ENCODE data around the gene MANBA. TPM values are rescaled to one million over a fixed set of nuclear protein-coding genes. Genes with fewer than 3 reads are reported as not detected.

Gene MANBA
- total RNA-seq, 1 donor from 2014 or later: 27.7 TPM

DNA sequence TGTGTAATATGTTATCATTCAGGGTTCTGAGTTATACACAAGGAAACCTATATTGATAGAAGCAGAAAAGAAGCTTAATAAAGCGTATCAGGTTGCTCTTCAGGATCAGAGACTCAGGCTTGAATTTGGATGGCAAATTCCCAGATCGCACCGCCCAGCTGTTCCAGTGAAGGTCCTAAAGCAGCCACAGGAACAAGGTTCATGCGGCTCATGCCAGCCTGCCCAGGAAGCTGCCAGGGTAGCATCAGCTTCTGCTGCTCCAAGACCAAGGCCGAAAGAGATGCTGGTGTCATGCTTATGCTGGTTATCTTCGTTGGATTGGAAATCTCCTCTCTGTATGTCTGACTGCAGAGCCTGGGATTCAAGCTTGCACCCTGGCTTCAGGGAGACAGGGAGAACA is 127.7 kb downstream of the MANBA start:
- H3K27ac ChIP-seq (ENCODE audit: low read depth, low read length): no peak overlapping the region
- H3K9me3 ChIP-seq (ENCODE audit: control insufficient read depth in 3 of 3, low read length in 3 of 3): no peaks in the 10 kb centered on the region
- H3K36me3 ChIP-seq (ENCODE audit: control insufficient read depth in 3 of 3, insufficient read depth in 3 of 3, low read length in 3 of 3): peaks cover 7 to 19% (median 19%) of the 10 kb centered on the region in 3 donors
- H3K4me3 ChIP-seq (ENCODE audit: low read length in 3 of 3): no peak overlapping the region
- no peak overlapping the region for H3K9ac ChIP-seq (ENCODE audit: low read depth in 1 of 3, low read length in 3 of 3)
- H3K27me3 ChIP-seq (ENCODE audit: control insufficient read depth in 3 of 3, insufficient read depth in 3 of 3, low read length in 3 of 3): no peaks in the 10 kb centered on the region
- no peaks in the 10 kb centered on the region for H3K4me1 ChIP-seq (ENCODE audit: control insufficient read depth in 3 of 3, insufficient read depth in 3 of 3, low read length in 3 of 3)

DNA sequence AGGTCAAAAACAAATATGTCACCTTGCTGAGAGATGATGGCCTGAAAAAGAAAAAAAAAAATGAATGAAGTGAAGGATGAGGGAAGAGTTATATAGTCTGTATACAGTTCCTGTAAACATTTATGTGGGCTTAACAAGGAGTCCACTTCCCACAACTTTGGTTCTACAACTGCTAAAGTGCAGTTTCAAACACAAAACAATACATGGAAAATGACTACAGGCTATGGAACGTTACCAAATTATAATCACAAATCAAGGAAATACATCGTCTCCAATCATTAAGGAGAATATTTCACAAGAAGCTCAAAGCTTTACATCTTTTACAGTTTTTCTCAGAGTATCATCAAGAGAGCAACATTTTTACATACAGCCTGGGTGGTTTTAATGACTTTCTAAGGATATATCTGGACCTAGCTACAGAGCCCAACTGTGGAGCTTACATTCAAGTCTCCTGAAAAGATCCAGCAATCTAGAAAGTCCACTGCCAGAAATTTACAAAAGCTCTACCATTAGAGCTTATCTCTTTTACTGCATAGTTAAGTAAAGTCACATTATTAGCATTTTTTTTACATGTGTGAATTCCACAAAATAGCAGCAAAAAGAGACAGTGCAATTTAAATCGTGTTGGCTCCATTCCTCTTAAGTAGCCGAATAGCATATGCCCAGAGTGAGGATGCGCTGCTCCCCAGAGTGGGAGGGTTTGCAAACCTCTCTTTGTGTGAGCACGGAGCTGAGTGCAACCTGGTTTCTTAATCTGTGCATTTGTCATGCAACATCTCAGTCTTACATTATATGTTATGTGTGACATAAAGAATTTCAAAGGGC is 128.3 kb downstream of the MANBA start:
- Histone ChIP-seq H3K9ac (ENCODE audit: low read depth in 1 of 3, low read length in 3 of 3) (no peak overlapping the region), H3K4me3 (ENCODE audit: low read length in 3 of 3) (no peak overlapping the region), H3K4me1 (ENCODE audit: control insufficient read depth in 3 of 3, insufficient read depth in 3 of 3, low read length in 3 of 3) (no peaks in the 10 kb centered on the region), H3K27ac (ENCODE audit: low read depth, low read length) (no peak overlapping the region), H3K27me3 (ENCODE audit: control insufficient read depth in 3 of 3, insufficient read depth in 3 of 3, low read length in 3 of 3) (no peaks in the 10 kb centered on the region), H3K9me3 (ENCODE audit: control insufficient read depth in 3 of 3, low read length in 3 of 3) (no peaks in the 10 kb centered on the region), H3K36me3 (ENCODE audit: control insufficient read depth in 3 of 3, insufficient read depth in 3 of 3, low read length in 3 of 3) (peaks cover 7 to 19% (median 16%) of the 10 kb centered on the region in 3 donors)

DNA sequence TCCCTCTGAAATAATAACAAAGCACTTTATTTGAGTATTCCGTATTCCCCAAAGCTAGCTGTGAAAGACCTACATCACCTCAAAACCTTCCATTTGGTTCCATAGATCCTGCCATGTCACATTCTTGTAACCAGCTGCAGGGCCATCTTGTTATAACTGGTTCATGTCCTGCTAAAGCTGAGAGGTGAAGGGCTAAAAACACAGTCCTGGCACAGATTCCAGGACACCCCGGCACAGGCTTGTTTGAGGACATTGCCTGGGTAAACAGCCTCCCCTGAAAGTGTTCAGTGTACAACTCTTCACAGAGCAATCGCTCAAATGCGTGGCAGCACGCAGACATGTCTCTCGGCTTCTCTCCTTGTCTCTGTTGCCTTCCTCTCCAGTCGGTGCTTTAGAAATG is 129.2 kb downstream of the MANBA start:
- no peak overlapping the region for H3K27ac ChIP-seq (ENCODE audit: low read depth, low read length)
- H3K9ac ChIP-seq (ENCODE audit: low read depth in 1 of 3, low read length in 3 of 3): no peak overlapping the region

DNA sequence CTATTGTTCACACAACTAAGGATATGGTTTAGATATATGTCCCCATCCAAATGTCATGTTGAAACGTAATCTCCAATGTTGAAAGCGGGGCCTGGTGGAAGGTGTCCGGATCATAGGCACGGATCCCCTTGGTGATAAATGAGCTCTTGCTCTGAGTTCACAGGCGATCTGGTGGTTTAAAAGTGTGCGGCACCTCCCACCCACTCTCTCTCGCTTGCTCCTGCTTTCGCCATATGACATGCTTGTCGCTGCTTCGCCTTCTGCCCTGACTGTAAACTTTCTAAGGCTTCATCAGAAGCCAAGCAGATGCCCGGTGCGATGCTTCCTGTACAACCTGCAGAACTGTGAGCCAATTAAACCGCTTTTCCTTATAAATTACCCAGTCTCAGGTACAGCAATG is 131.1 kb downstream of the MANBA start:
- Histone ChIP-seq H3K4me3 (ENCODE audit: low read length in 3 of 3) (no peak overlapping the region), H3K9me3 (ENCODE audit: control insufficient read depth in 3 of 3, low read length in 3 of 3) (no peaks in the 10 kb centered on the region), H3K36me3 (ENCODE audit: control insufficient read depth in 3 of 3, insufficient read depth in 3 of 3, low read length in 3 of 3) (peaks cover 5 to 11% (median 10%) of the 10 kb centered on the region in 3 donors), H3K9ac (ENCODE audit: low read depth in 1 of 3, low read length in 3 of 3) (no peak overlapping the region), H3K27ac (ENCODE audit: low read depth, low read length) (no peak overlapping the region), H3K4me1 (ENCODE audit: control insufficient read depth in 3 of 3, insufficient read depth in 3 of 3, low read length in 3 of 3) (no peaks in the 10 kb centered on the region), H3K27me3 (ENCODE audit: control insufficient read depth in 3 of 3, insufficient read depth in 3 of 3, low read length in 3 of 3) (no peaks in the 10 kb centered on the region)

More for the DNA sequence above, 129.2 kb downstream of the MANBA start:
- no peak overlapping the region for H3K4me3 ChIP-seq (ENCODE audit: low read length in 3 of 3)
- H3K36me3 ChIP-seq (ENCODE audit: control insufficient read depth in 3 of 3, insufficient read depth in 3 of 3, low read length in 3 of 3): peaks cover 7 to 19% (median 12%) of the 10 kb centered on the region in 3 donors
- H3K27me3 ChIP-seq (ENCODE audit: control insufficient read depth in 3 of 3, insufficient read depth in 3 of 3, low read length in 3 of 3): no peaks in the 10 kb centered on the region
- no peaks in the 10 kb centered on the region for H3K4me1 ChIP-seq (ENCODE audit: control insufficient read depth in 3 of 3, insufficient read depth in 3 of 3, low read length in 3 of 3)
- H3K9me3 ChIP-seq (ENCODE audit: control insufficient read depth in 3 of 3, low read length in 3 of 3): no peaks in the 10 kb centered on the region

DNA sequence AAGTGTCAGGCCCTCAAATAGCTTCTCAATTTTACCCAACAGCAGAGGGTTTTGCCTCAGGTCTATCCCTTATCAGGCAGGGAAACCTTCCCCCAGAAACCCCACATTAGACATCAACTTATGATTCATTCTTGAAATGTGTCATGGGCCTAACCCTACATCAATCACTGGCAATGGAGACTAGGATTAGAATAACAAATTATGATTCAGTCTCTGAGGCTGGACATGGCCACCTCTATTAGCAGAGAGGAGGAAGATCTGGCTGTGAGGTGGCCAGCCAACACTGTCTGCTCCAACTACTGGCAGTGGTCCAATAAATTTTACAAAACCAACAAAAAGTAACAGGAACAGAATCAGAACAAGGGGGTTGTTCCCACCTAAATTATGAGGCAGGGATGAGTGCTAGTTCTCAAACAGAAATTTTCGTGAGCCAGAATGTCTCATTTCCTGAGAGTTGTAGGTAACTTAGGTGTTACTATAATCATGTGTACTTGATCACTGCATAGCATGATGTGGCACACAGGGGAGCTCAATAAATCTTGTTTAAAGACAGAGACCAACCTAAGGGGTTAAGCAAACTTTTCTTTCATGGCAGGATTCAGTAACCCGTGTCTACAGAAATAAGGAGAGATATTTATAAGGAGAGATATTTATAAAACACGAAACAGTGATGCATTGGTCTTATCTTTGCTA is 132.8 kb downstream of the MANBA start:
- Histone ChIP-seq H3K4me3 (ENCODE audit: low read length in 3 of 3) (no peak overlapping the region), H3K27me3 (ENCODE audit: control insufficient read depth in 3 of 3, insufficient read depth in 3 of 3, low read length in 3 of 3) (no peaks in the 10 kb centered on the region), H3K4me1 (ENCODE audit: control insufficient read depth in 3 of 3, insufficient read depth in 3 of 3, low read length in 3 of 3) (no peaks in the 10 kb centered on the region)

DNA sequence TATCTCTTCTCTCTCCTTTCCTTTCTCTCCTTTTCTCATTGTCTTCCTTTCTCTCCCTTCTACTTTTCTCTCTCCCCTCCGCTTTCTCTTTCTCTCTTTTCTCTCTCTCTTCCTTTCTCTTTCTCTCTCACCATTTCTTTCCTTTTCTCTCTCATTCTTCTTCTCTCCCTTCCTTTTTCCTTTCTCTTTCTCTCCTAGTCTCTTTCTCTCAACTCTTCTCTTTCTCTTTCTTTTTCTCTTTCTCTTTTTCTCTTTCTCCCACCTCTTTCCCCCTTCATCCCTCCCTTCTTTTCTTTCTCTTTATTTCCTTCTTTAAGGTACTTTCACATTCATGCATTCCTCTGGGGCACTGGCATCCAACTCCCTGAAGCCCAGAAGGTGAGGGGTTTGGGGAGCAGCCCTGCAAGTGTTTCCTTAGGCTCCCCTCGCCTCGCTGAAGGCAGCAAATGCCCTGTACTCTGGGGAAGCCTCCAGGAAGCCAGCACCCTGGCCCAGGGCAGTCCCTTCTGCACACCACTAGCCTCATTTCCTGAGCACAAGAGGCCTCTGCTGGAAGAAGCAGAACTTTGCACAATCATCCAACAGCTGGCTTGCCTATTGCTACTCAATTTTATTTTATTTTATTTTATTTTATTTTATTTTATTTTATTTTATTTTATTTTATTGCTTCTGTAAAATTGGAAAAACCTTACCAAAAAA is 135.4 kb downstream of the MANBA start:
- Histone ChIP-seq H3K4me1 (ENCODE audit: control insufficient read depth in 3 of 3, insufficient read depth in 3 of 3, low read length in 3 of 3) (peaks cover 0 to 7% (median 5%) of the 10 kb centered on the region in 3 donors), H3K4me3 (ENCODE audit: low read length in 3 of 3) (no peak overlapping the region)

More for the DNA sequence above, 132.8 kb downstream of the MANBA start:
- Histone ChIP-seq H3K9ac (ENCODE audit: low read depth in 1 of 3, low read length in 3 of 3) (no peak overlapping the region), H3K27ac (ENCODE audit: low read depth, low read length) (no peak overlapping the region), H3K36me3 (ENCODE audit: control insufficient read depth in 3 of 3, insufficient read depth in 3 of 3, low read length in 3 of 3) (peaks cover 2 to 7% (median 4%) of the 10 kb centered on the region in 3 donors), H3K9me3 (ENCODE audit: control insufficient read depth in 3 of 3, low read length in 3 of 3) (no peaks in the 10 kb centered on the region)

DNA sequence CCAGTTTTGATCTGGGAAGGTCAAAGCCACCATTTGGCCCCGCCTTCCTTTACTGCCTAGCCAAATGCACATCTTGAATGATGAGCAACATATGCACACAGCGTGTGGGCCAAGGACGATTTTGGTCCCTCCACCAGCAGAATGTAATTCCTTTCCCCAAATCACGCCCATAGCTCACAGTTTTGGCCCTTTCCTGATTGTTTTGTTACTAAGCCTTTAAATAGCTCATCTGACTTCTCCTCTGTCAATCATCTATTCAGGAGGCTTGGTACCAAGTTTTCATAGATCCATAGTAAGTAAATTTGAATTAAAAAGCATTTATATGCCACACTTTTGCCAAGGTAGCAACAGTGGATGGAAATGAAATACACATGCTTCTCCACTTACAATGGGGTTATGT is 136.3 kb downstream of the MANBA start:
- Histone ChIP-seq H3K9ac (ENCODE audit: low read depth in 1 of 3, low read length in 3 of 3) (no peak overlapping the region), H3K36me3 (ENCODE audit: control insufficient read depth in 3 of 3, insufficient read depth in 3 of 3, low read length in 3 of 3) (no peaks in the 10 kb centered on the region), H3K9me3 (ENCODE audit: control insufficient read depth in 3 of 3, low read length in 3 of 3) (no peaks in the 10 kb centered on the region), H3K27ac (ENCODE audit: low read depth, low read length) (no peak overlapping the region), H3K4me3 (ENCODE audit: low read length in 3 of 3) (no peak overlapping the region), H3K27me3 (ENCODE audit: control insufficient read depth in 3 of 3, insufficient read depth in 3 of 3, low read length in 3 of 3) (no peaks in the 10 kb centered on the region), H3K4me1 (ENCODE audit: control insufficient read depth in 3 of 3, insufficient read depth in 3 of 3, low read length in 3 of 3) (peaks cover 2 to 8% (median 7%) of the 10 kb centered on the region in 3 donors)

More for the DNA sequence above, 135.4 kb downstream of the MANBA start:
- H3K36me3 ChIP-seq (ENCODE audit: control insufficient read depth in 3 of 3, insufficient read depth in 3 of 3, low read length in 3 of 3): no peaks in the 10 kb centered on the region
- no peak overlapping the region for H3K27ac ChIP-seq (ENCODE audit: low read depth, low read length)
- H3K9me3 ChIP-seq (ENCODE audit: control insufficient read depth in 3 of 3, low read length in 3 of 3): no peaks in the 10 kb centered on the region
- H3K9ac ChIP-seq (ENCODE audit: low read depth in 1 of 3, low read length in 3 of 3): no peak overlapping the region
- no peaks in the 10 kb centered on the region for H3K27me3 ChIP-seq (ENCODE audit: control insufficient read depth in 3 of 3, insufficient read depth in 3 of 3, low read length in 3 of 3)

DNA sequence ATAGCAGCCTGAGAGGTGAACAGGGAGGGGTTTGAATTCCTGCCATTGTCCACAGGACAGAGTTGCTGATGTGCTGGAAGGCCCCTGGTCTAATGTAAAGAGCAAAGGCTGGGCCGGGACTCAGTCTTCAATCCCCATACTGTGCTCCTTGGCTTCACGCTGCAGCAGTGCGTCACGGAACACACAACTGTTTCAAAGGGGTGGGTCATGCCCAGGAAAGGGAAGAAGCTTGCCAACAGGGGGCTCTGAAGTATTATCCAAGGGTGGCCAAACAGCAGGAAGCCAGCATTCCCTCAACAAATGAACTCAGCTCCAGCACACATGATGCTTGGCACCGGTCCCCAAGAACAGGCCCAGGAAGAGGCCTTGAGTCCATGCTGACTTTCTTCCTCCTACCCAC is 137.1 kb downstream of the MANBA start:
- Histone ChIP-seq H3K4me3 (ENCODE audit: low read length in 3 of 3) (no peak overlapping the region), H3K4me1 (ENCODE audit: control insufficient read depth in 3 of 3, insufficient read depth in 3 of 3, low read length in 3 of 3) (peaks cover 2 to 8% (median 7%) of the 10 kb centered on the region in 3 donors), H3K36me3 (ENCODE audit: control insufficient read depth in 3 of 3, insufficient read depth in 3 of 3, low read length in 3 of 3) (no peaks in the 10 kb centered on the region), H3K27me3 (ENCODE audit: control insufficient read depth in 3 of 3, insufficient read depth in 3 of 3, low read length in 3 of 3) (no peaks in the 10 kb centered on the region), H3K9ac (ENCODE audit: low read depth in 1 of 3, low read length in 3 of 3) (no peak overlapping the region), H3K9me3 (ENCODE audit: control insufficient read depth in 3 of 3, low read length in 3 of 3) (no peaks in the 10 kb centered on the region), H3K27ac (ENCODE audit: low read depth, low read length) (no peak overlapping the region)

DNA sequence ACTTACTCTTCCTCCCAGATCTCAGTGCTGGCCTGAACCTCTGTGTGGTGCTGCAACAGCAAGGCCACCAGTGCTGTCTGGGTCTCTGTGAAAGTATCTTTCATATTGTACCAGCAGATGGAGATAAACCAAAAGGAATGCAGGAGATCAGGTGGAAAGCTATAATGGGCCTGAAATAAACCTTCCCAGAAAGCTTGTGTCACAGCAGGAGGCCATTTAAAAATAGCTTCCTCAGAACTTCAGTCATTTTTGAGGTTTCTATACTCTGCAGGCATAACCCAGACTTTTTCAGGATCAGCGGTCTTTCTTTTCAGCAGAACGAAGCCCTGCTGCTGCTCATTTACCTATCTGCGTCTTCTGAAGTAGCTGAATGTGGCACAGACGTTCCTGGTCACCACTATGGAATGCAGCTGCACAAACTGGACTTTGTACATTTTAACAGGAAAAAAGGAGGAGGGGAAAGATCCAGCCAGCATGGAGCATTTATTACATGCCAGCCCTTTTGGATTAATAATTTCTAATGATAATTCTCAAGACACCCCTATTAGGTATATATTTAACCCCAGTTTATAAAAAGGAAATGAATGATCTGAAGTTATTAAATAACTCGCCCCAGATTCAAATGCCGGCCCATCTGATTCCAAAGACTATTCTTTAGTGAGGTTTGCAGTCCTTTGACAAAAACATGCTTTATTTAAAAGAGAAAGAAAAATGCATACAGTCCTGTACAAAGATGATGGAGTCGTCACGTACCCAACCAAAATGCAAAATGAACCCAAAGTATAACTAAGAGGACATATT is 139.9 kb downstream of the MANBA start:
- Histone ChIP-seq H3K27me3 (ENCODE audit: control insufficient read depth in 3 of 3, insufficient read depth in 3 of 3, low read length in 3 of 3) (no peaks in the 10 kb centered on the region), H3K4me1 (ENCODE audit: control insufficient read depth in 3 of 3, insufficient read depth in 3 of 3, low read length in 3 of 3) (peaks cover 2 to 8% (median 7%) of the 10 kb centered on the region in 3 donors), H3K9ac (ENCODE audit: low read depth in 1 of 3, low read length in 3 of 3) (peak overlapping the region in 2 of 3 donors; percentile 58 to 62), H3K4me3 (ENCODE audit: low read length in 3 of 3) (peak overlapping the region in 2 of 3 donors; percentile 46 to 54), H3K27ac (ENCODE audit: low read depth, low read length) (peak overlapping the region; percentile 37), H3K36me3 (ENCODE audit: control insufficient read depth in 3 of 3, insufficient read depth in 3 of 3, low read length in 3 of 3) (peaks cover 8 to 13% (median 9%) of the 10 kb centered on the region in 3 donors), H3K9me3 (ENCODE audit: control insufficient read depth in 3 of 3, low read length in 3 of 3) (no peaks in the 10 kb centered on the region)
